ENCODE measurements around the gene CES3.

GRCh38 chr16:66983033-66983432 is 22.0 kb downstream of the CES3 start:
- TF ChIP-seq TAF1 (IDR thresholded peaks at IDR 0.05; ENCODE audit: borderline replicate concordance, low read depth, low read length) (no peak), POLR2A (IDR thresholded peaks at IDR 0.05; ENCODE audit: low read depth, low read length) (no peak)
